HG02840 (cell line): ENCODE measurements around the gene TJAP1.
"Not testable (repeated sequence)": the region's sequence is repeated elsewhere in the genome, so short reads cannot be mapped to it uniquely, and the experiment has no call there.

ENCODE experiments used
- ATAC-seq: cut with Tn5 transposase; IDR thresholded peaks from one replicate; pipeline ENCODE4 v1.9.1; 2021; ENCODE audit warnings: mild to moderate bottlenecking, moderate library complexity, moderate number of reproducible peaks; ENCODE audit not compliant: unreplicated experiment, low FRiP score

The TJAP1 gene

GRCh38 chr6:43476746-43477145 lies 624 bp upstream of the TJAP1 start:
- ATAC-seq: no peak

GRCh38 chr6:43478008-43478372 lies 620 bp downstream of the TJAP1 start:
- no peak for ATAC-seq

- no peak for ATAC-seq
Measured at GRCh38 chr6:43481075-43481474, 3.7 kb downstream of the TJAP1 start.

GRCh38 chr6:43481591-43482236 lies 4.3 kb downstream of the TJAP1 start:
- ATAC-seq: no peak

- no peak for ATAC-seq
Measured at GRCh38 chr6:43488667-43489276, 11.4 kb downstream of the TJAP1 start.

GRCh38 chr6:43489277-43490072 lies 12.1 kb downstream of the TJAP1 start:
- ATAC-seq: no peak

GRCh38 chr6:43490523-43490939 lies 13.2 kb downstream of the TJAP1 start:
- ATAC-seq: no peak

- ATAC-seq: no peak
Measured at GRCh38 chr6:43491750-43492661, 14.6 kb downstream of the TJAP1 start.

- ATAC-seq: no peak
Measured at GRCh38 chr6:43492673-43493072, 15.3 kb downstream of the TJAP1 start.

GRCh38 chr6:43493230-43493629 lies 15.9 kb downstream of the TJAP1 start:
- no peak for ATAC-seq

- no peak for ATAC-seq
Measured at GRCh38 chr6:43493833-43494232, 16.5 kb downstream of the TJAP1 start.

GRCh38 chr6:43494321-43494720 lies 17.0 kb downstream of the TJAP1 start:
- ATAC-seq: no peak

- no peak for ATAC-seq
Measured at GRCh38 chr6:43494766-43495165, 17.4 kb downstream of the TJAP1 start.

- no peak for ATAC-seq
Measured at GRCh38 chr6:43495409-43495941, 18.1 kb downstream of the TJAP1 start.

- ATAC-seq: no peak
Measured at GRCh38 chr6:43496370-43497128, 19.2 kb downstream of the TJAP1 start.

GRCh38 chr6:43497129-43497396 lies 19.7 kb downstream of the TJAP1 start:
- no peak for ATAC-seq

GRCh38 chr6:43497689-43498088 lies 20.3 kb downstream of the TJAP1 start:
- no peak for ATAC-seq

- ATAC-seq: not testable (repeated sequence)
Measured at GRCh38 chr6:43498291-43498690, 20.9 kb downstream of the TJAP1 start.

GRCh38 chr6:43499028-43499815 lies 21.9 kb downstream of the TJAP1 start:
- ATAC-seq: no peak
